Limb (tissue), 2 donors: ENCODE measurements around the gene OGFR.

ENCODE experiments used
- DNase-seq, 2 donors: peaks; one replicate each; pipeline ENCODE4 v3.0.0-alpha.2; 2016; ENCODE audit errors: extremely low spot score in 2 of 2

Gene OGFR

GRCh38 chr20:62860924-62861691 is 56.5 kb downstream of the OGFR start:
- peak in 1 of 2 donors; percentile 66 for DNase-seq

- peak; percentile 77 to 97 for DNase-seq
Measured at GRCh38 chr20:62861726-62862336, 57.2 kb downstream of the OGFR start, which contains the start of gene TCFL5. Gene TCFL5, minus strand, starts transcription at chr20:62861822. Its CDS starts 152 bp downstream, at chr20:62861670.
